Endothelial cell of umbilical vein (primary cell): ENCODE results near the gene RAPGEF3. TPM values are rescaled to one million over a fixed set of nuclear protein-coding genes. Genes with fewer than 3 reads are reported as not detected.

Experiments
- BruUV-seq: library from RNA; stranded (reverse); fragments of 400-500 nt; replicated peaks from 2 replicates; lab custom pipeline; 2021; lab: Mats Ljungman, UMichigan
- CTCF ChIA-PET: fragments of 300-600, 350-600 bp; sonication (Branson Sonifier 250); formaldehyde crosslinking; loops from one replicate; lab custom pipeline; 2021; ENCODE audit warnings: antibody characterized with exemption, inconsistent platforms; lab: Charles Lee
- POLR2A ChIA-PET: fragments of 300-600, 350-600 bp; sonication (Branson Sonifier 250); formaldehyde crosslinking; loops from one replicate; lab custom pipeline; 2021; ENCODE audit warnings: antibody characterized with exemption, inconsistent platforms; lab: Charles Lee
- DNase-seq: peaks from one replicate; pipeline ENCODE4 v3.0.0-alpha.2; 2011; ENCODE audit warnings: low read depth, low spot score
- FAIRE-seq: peaks from 2 replicates; lab custom pipeline; 2011; peaks lifted over from hg19 to GRCh38; lab: Jason Lieb, UNC
- H2AFZ ChIP-seq: 2 replicates; pipeline ENCODE4 v1.6.0; 2012; ENCODE audit warnings: low read depth, low read length, control low read depth, inconsistent platforms
- H3K27ac ChIP-seq: 2 replicates; pipeline ENCODE4 v1.5.1; 2011; ENCODE audit warnings: low read depth, mild to moderate bottlenecking, control low read depth, low read length, moderate library complexity; ENCODE audit not compliant: insufficient read depth
- H3K27me3 ChIP-seq, 2 experiments: 2 replicates each; pipeline versions ENCODE4 v1.6.0 to v1.6.1; 2011; ENCODE audit warnings: low read length in 2 of 2, mixed read lengths in 1 of 2; ENCODE audit not compliant: control insufficient read depth in 2 of 2, insufficient read depth in 2 of 2
- H3K36me3 ChIP-seq, 2 experiments: 2 replicates in 1 of 2; 3 replicates in 1 of 2; pipeline ENCODE4 v1.5.1; 2011; ENCODE audit warnings: low read length in 2 of 2, mild to moderate bottlenecking in 1 of 2, moderate library complexity in 1 of 2; ENCODE audit not compliant: control insufficient read depth in 2 of 2, insufficient read depth in 2 of 2; ENCODE audit errors: extremely low read depth in 1 of 2
- H3K4me1 ChIP-seq: 3 replicates; pipeline ENCODE4 v1.5.1; 2011; ENCODE audit warnings: mild to moderate bottlenecking, low read length; ENCODE audit not compliant: control insufficient read depth, insufficient read depth; ENCODE audit errors: extremely low read depth
- H3K4me2 ChIP-seq: 2 replicates; pipeline ENCODE4 v1.6.1; 2011; ENCODE audit warnings: low read length, control low read depth, mixed read lengths; ENCODE audit not compliant: insufficient read depth
- H3K4me3 ChIP-seq, 3 experiments: fragments of 200-600 bp in 1 of 3; sonication (generic), shearing (Covaris generic) in 1 of 3; replicated peaks in 1 of 3; 2 replicates each; pipeline ENCODE4 v1.5.1; 2011 to 2016; ENCODE audit warnings: control low read depth in 3 of 3, low read length in 3 of 3, mild to moderate bottlenecking in 2 of 3, inconsistent platforms in 1 of 3, low read depth in 1 of 3, moderate library complexity in 1 of 3; ENCODE audit not compliant: insufficient read depth in 1 of 3
- H3K79me2 ChIP-seq: 2 replicates; pipeline ENCODE4 v1.6.0; 2012; ENCODE audit warnings: low read length, inconsistent platforms; ENCODE audit not compliant: control insufficient read depth, insufficient read depth
- H3K9ac ChIP-seq: replicated peaks from 2 replicates; pipeline ENCODE3; 2011; ENCODE audit warnings: low read length, control low read depth; ENCODE audit not compliant: insufficient read depth; ENCODE audit errors: extremely low read depth
- H3K9me1 ChIP-seq: replicated peaks from 3 replicates; pipeline ENCODE4 v1.6.0; 2011; ENCODE audit warnings: mild to moderate bottlenecking, low read length; ENCODE audit not compliant: control insufficient read depth, insufficient read depth; ENCODE audit errors: extremely low read depth
- H3K9me3 ChIP-seq: replicated peaks from 2 replicates; pipeline ENCODE4 v1.5.1; 2012; ENCODE audit warnings: low read length, inconsistent platforms; ENCODE audit not compliant: control insufficient read depth, insufficient read depth
- H4K20me1 ChIP-seq: replicated peaks from 2 replicates; pipeline ENCODE3; 2011; ENCODE audit warnings: mild to moderate bottlenecking, low read length; ENCODE audit not compliant: control insufficient read depth, insufficient read depth; ENCODE audit errors: extremely low read depth
- CTCF ChIP-seq, 2 donors: IDR thresholded peaks; 1 replicate in 1 of 2; 2 replicates in 1 of 2; pipeline ENCODE4 v1.5.1; 2011; ENCODE audit warnings: low read length in 2 of 2, mild to moderate bottlenecking in 2 of 2, moderate library complexity in 2 of 2, control low read depth in 1 of 2, inconsistent platforms in 1 of 2, low read depth in 1 of 2; ENCODE audit not compliant: insufficient read depth in 1 of 2; ENCODE audit errors: extremely low read depth in 1 of 2
- EZH2 ChIP-seq: IDR thresholded peaks from 2 replicates; pipeline ENCODE4 v1.6.1; 2012; ENCODE audit warnings: borderline replicate concordance, low read depth, mild to moderate bottlenecking, moderate library complexity, low read length, inconsistent platforms; ENCODE audit not compliant: severe bottlenecking
- FOS ChIP-seq: IDR thresholded peaks from 2 replicates; pipeline ENCODE4 v1.6.1; 2011; ENCODE audit warnings: mild to moderate bottlenecking, low read length, moderate library complexity, borderline replicate concordance; ENCODE audit not compliant: insufficient read depth
- GATA2 ChIP-seq: IDR thresholded peaks from 2 replicates; pipeline ENCODE4 v1.7.0; 2011; ENCODE audit warnings: low read depth, mild to moderate bottlenecking, moderate library complexity, mixed read lengths, low read length; ENCODE audit not compliant: insufficient read length, insufficient read depth
- JUN ChIP-seq: IDR thresholded peaks from 2 replicates; pipeline ENCODE4 v1.6.1; 2011; ENCODE audit warnings: borderline replicate concordance, low read depth; ENCODE audit not compliant: insufficient read length, insufficient read depth
- MAX ChIP-seq: IDR thresholded peaks from 2 replicates; pipeline ENCODE4 v1.6.1; 2011; ENCODE audit not compliant: insufficient read depth, insufficient read length
- MYC ChIP-seq: IDR thresholded peaks from one replicate; pipeline ENCODE4 v1.6.1; 2011; ENCODE audit warnings: mild to moderate bottlenecking, low read depth, low read length
- POLR2A ChIP-seq: IDR thresholded peaks from 2 replicates; pipeline ENCODE4 v1.6.1; 2012; ENCODE audit warnings: low read depth, mild to moderate bottlenecking, control low read depth, low read length
- POLR2AphosphoS5 ChIP-seq: IDR thresholded peaks from 2 replicates; pipeline ENCODE4 v1.6.1; 2012; ENCODE audit warnings: low read depth, mild to moderate bottlenecking, control low read depth, low read length, moderate library complexity; ENCODE audit not compliant: insufficient read depth
- dilution Hi-C: fragments of 300-500 bp; cut with MboI; formaldehyde crosslinking; loops from one replicate; pipeline ENCODE4 v1.15.0; 2019; ENCODE audit warnings: low sequenced_read_pairs; ENCODE audit not compliant: extremely low pct_ligation_motif_present
- intact Hi-C: fragments of 100-400 bp; cut with micrococcal nuclease; formaldehyde crosslinking; loops from one replicate; pipeline ENCODE4 v1.10.0; 2022
- polyA plus RNA-seq, 4 experiments: library from polyadenylated mRNA; depleted of rRNA in 3 of 4; stranded (reverse) in 3 of 4; unstranded in 1 of 4; fragments of >200 nt; gene quantifications; 2 replicates each; pipeline versions ENCODE4 v1.2.1 to v1.2.3, GENCODE V29; 2011 to 2012; ENCODE audit warnings: missing spikeins in 1 of 4
- total RNA-seq: library from RNA; stranded (reverse); gene quantifications from 2 replicates; pipeline ENCODE4 v1.2.3, GENCODE V29; 2021

Gene RAPGEF3
- total and polyA plus RNA-seq, 2 donors (not counting 3 experiments of a cell fraction or from before 2014, with no cell fraction given), result 34.5 to 55.1 TPM

- intact Hi-C loops (no loop called here), dilution Hi-C loops (no loop called here)
- Histone ChIP-seq H3K9me1 (no peaks in the 10 kb centered on the region), H3K9ac (no peak overlapping the region), H3K79me2 (no peaks in the 10 kb centered on the region), H4K20me1 (no peaks in the 10 kb centered on the region), H3K4me2 (no peak overlapping the region), H3K36me3 (peaks cover 0 to 5% of the 10 kb centered on the region in 2 experiments), H3K27ac (no peak overlapping the region), H3K9me3 (no peaks in the 10 kb centered on the region), H3K27me3 (no peaks in the 10 kb centered on the region), H3K4me3 (no peak overlapping the region), H3K4me1 (peaks cover 3% of the 10 kb centered on the region), H2AFZ (no peak overlapping the region)
- FAIRE-seq (no peak), DNase-seq (no peak)
- CTCF ChIA-PET, result interaction anchor here (1.4 to 5.9 kb wide), 7 partner anchors 10 to 217 kb away, joined by 3 to 35 read pairs (median 5); partner anchors contain the start of gene RAPGEF3
- TF ChIP-seq EZH2 (no peak), FOS (no peak), POLR2A (no peak), GATA2 (no peak), MYC (no peak), POLR2AphosphoS5 (no peak), CTCF (IDR thresholded peaks at IDR 0.05; ENCODE audit: extremely low read depth in 1 of 2, insufficient read depth in 1 of 2, low read depth in 1 of 2, low read length in 2 of 2) (no peak), MAX (no peak), JUN (no peak)
- POLR2A ChIA-PET, result no interaction called here
- BruUV-seq, result no TSS peak
Measured at GRCh38 chr12:47732504-47732903, 26.2 kb downstream of the RAPGEF3 start.
